Measurements from ENCODE around the gene NAALADL2. TPM values are rescaled to one million over a fixed set of nuclear protein-coding genes. Genes with fewer than 3 reads are reported as not detected.

Gene NAALADL2
- total RNA-seq, 1 donor from 2014 or later = 1.1 TPM

DNA sequence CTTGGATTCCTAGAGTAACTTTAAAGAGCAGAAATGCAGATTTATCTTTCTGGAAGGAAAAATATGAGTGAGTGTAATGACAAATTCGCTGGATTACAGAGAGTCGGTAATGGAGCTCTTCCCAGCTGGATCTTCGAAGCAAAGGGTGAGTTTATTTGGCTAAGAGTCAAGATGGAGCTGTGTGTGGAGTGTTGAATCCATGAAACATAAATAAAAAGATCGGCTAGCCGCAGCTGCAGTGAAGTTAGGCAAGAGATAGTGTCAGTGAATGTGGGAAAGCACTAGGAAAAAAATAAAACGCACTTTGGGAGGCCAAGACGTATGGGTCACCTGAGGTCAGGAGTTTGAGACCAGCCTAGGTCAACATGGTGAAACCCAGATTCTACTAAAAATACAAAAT lies 10.3 kb downstream of the NAALADL2 start:
- Histone ChIP-seq H3K36me3 (ENCODE audit: control insufficient read depth, insufficient read depth, low read length) (no peaks in the 10 kb centered on the region), H3K27me3 (ENCODE audit: control insufficient read depth, insufficient read depth, low read length) (no peaks in the 10 kb centered on the region), H3K4me3 (ENCODE audit: low read depth, low read length) (no peak overlapping the region)
- DNase-seq (ENCODE audit: low read depth) (no peak), FAIRE-seq (no peak)
- TF ChIP-seq, protein P1, sequence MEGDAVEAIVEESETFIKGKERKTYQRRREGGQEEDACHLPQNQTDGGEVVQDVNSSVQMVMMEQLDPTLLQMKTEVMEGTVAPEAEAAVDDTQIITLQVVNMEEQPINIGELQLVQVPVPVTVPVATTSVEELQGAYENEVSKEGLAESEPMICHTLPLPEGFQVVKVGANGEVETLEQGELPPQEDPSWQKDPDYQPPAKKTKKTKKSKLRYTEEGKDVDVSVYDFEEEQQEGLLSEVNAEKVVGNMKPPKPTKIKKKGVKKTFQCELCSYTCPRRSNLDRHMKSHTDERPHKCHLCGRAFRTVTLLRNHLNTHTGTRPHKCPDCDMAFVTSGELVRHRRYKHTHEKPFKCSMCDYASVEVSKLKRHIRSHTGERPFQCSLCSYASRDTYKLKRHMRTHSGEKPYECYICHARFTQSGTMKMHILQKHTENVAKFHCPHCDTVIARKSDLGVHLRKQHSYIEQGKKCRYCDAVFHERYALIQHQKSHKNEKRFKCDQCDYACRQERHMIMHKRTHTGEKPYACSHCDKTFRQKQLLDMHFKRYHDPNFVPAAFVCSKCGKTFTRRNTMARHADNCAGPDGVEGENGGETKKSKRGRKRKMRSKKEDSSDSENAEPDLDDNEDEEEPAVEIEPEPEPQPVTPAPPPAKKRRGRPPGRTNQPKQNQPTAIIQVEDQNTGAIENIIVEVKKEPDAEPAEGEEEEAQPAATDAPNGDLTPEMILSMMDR (IDR thresholded peaks at IDR 0.05; ENCODE audit: insufficient read depth, low read length, severe bottlenecking) = no peak

DNA sequence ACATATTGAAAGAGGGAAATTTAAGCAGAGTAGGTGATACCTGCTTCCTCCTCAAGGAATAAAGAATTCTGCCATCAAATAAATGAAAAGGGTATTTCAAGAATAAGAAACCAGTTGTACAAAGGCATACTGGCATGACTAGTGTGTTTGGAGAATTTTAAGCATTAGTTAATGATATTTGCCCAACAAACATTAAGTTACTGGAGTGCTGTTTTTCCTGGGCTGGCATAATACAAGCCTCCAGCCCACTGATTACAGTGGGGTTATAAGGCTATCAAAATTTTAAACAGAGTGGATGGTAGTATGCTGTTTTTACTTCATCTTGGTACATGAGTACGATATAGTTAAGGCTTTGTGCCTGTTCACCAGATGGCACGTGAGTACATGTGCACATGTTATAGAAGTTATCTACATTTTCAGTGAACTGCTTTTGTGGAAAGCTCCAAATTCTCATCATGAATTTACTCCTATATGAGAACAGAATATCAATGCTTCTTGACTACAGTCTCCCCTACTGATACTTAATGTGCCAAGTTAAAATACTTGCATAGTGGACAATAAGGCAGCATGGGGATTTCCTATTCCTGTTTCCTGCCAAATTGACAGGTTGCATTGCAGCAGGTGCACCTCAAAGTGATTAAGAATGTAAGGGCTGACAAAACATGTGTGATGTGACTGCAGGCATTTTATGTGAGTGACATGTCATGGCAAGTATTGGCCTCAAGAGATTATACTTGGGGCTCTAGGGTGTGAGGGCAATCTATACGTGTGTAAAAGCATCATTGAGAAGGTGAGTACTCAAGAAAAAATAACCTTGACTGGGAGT lies 14.9 kb downstream of the NAALADL2 start:
- FAIRE-seq (no peak), DNase-seq (ENCODE audit: low read depth) (peak; percentile 13)
- Histone ChIP-seq H3K27me3 (ENCODE audit: control insufficient read depth, insufficient read depth, low read length) (no peaks in the 10 kb centered on the region), H3K36me3 (ENCODE audit: control insufficient read depth, insufficient read depth, low read length) (no peaks in the 10 kb centered on the region), H3K4me3 (ENCODE audit: low read depth, low read length) (no peak overlapping the region)
- TF ChIP-seq, protein P1 (IDR thresholded peaks at IDR 0.05; ENCODE audit: insufficient read depth, low read length, severe bottlenecking) = no peak

DNA sequence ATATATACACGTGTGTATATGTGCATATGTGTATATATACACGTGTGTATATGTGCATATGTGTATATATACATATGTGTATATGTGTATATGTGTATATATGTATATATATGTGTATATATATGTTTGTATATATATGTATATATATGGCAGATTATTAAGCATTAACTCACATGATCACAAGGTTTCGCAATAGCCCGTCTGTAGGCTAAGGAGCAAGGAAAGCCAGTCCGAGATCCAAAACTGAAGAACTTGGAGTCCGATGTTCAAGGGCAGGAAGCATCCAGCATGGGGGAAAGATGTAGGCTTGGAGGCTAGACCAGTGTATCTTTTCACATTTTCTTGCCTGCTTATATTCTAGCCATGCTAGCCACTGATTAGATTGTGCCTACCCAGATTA lies 23.7 kb downstream of the NAALADL2 start:
- no peak for DNase-seq (ENCODE audit: low read depth)
- no peaks in the 10 kb centered on the region for H3K36me3 ChIP-seq (ENCODE audit: control insufficient read depth, insufficient read depth, low read length)
- H3K4me3 ChIP-seq (ENCODE audit: low read depth, low read length) = no peak overlapping the region
- FAIRE-seq = no peak
- no peaks in the 10 kb centered on the region for H3K27me3 ChIP-seq (ENCODE audit: control insufficient read depth, insufficient read depth, low read length)
- TF ChIP-seq, protein P1 (IDR thresholded peaks at IDR 0.05; ENCODE audit: insufficient read depth, low read length, severe bottlenecking) = no peak

DNA sequence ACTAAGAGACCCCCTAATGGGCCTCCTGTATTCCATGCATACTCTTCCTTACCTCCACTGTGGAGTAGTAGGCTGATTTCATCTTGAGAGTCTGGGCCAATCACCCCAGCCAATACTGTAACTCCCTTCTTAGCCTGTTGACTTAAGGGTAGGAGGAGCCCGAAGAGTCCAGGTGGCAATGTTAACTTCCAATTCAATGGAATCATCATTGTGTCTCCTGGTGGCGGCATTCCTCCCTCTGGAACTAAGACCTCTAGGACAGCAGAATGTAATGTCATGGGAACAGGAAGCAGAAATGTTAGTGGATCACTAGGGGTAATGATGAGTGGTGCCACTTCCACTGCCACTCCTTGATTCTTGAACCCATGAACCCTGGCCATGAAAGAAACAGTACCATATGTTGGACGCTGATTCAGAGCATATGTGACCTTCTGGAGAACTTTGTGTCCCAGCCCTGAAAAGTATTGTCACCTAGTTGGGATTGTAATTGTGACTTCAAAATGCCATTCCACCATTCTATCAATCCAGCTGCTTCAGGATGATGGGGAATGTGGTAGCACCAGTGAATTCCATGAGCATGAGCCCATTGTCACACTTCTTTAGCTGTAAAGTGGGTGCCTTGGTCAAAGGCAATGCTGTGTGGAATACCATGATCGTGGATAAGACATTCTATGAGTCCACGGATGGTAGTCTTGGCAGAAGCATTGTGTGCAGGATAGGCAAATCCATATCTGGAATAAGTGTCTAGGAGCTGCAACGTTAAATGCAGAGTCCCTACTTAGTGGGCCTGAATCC lies 24.9 kb downstream of the NAALADL2 start:
- no peak overlapping the region for H3K4me3 ChIP-seq (ENCODE audit: low read depth, low read length)
- H3K27me3 ChIP-seq (ENCODE audit: control insufficient read depth, insufficient read depth, low read length) = no peaks in the 10 kb centered on the region
- H3K36me3 ChIP-seq (ENCODE audit: control insufficient read depth, insufficient read depth, low read length) = no peaks in the 10 kb centered on the region
- FAIRE-seq = peak; percentile 43
- DNase-seq (ENCODE audit: low read depth) = no peak
- TF ChIP-seq, protein P1 (IDR thresholded peaks at IDR 0.05; ENCODE audit: insufficient read depth, low read length, severe bottlenecking) = no peak

DNA sequence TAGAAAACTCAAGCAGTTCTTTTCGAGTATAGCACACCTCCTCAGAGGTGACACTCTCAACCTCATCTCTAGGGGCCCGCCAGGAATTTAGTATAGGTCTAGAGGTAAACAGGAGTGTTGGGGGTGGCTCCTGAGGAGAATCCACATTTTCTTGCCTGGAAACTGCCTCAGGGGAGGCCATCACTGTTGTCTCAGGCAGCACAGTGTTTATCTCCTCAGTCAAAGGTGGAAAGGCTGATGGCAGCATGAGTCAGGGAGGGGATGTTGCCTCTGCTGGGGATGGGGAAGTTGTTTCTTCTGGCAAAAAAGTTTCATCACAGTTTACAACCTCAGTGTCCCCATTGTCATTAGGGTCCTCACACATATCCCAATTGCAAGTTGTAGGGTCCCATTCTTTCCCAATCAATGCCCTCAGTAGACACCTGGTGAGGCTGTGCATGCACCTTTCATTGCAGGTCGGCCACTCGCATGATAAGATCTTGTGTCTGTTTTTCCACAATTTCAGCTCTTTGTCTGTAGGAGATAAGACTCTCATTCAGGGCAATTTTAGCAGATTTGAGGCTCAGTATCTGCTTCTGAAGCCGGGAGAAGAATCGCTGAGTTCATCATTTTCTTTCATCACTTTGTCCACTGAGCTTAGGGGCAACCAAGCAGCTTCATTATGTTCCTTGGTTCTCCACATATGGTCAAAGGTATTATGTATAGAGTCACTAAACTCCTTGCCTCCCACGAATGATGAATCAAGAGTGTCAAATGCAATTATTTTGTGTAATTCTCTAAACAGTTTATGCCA lies 25.8 kb downstream of the NAALADL2 start:
- TF ChIP-seq, protein P1 (IDR thresholded peaks at IDR 0.05; ENCODE audit: insufficient read depth, low read length, severe bottlenecking) = no peak
- DNase-seq (ENCODE audit: low read depth) (no peak), FAIRE-seq (no peak)
- H3K36me3 ChIP-seq (ENCODE audit: control insufficient read depth, insufficient read depth, low read length) = no peaks in the 10 kb centered on the region
- no peaks in the 10 kb centered on the region for H3K27me3 ChIP-seq (ENCODE audit: control insufficient read depth, insufficient read depth, low read length)
- H3K4me3 ChIP-seq (ENCODE audit: low read depth, low read length) = no peak overlapping the region

Data from bronchial epithelial cell (primary cell).